Spleen (tissue), 7 donors: ENCODE measurements around the gene ATP10B.

Experiments
- CTCF ChIP-seq, 11 experiments: fragments of 200-600 bp in 7 of 11; fragments of 450-650 bp in 4 of 11; sonication (generic) in 4 of 11; IDR thresholded peaks in 8 of 11; conservative IDR thresholded peaks in 3 of 11; 1 replicate in 7 of 11; 2 replicates in 4 of 11; pipeline versions ENCODE4 v1.4.0 to v1.8.0; 2016 to 2021; ENCODE audit warnings: antibody characterized with exemption in 11 of 11, inconsistent platforms in 4 of 11, mild to moderate bottlenecking in 1 of 11
- POLR2A ChIP-seq, 3 donors: fragments of 450-650 bp; IDR thresholded peaks; one replicate each; pipeline ENCODE4 v1.5.1; 2017; ENCODE audit warnings: antibody characterized with exemption in 3 of 3, mild to moderate bottlenecking in 1 of 3
- POLR2AphosphoS5 ChIP-seq, 3 donors: sonication (generic); formaldehyde crosslinking; IDR thresholded peaks; one replicate each; pipeline ENCODE4 v1.5.1; 2017; ENCODE audit warnings: antibody characterized with exemption in 3 of 3
- donor health status: DM: no; HTN: no; CAD: no; lungs with moderate emphysema.
- donor health status: DM: no; HTN: no; CAD: no.
- donor health status: DM: no; HTN: no; CAD: no.

DNA sequence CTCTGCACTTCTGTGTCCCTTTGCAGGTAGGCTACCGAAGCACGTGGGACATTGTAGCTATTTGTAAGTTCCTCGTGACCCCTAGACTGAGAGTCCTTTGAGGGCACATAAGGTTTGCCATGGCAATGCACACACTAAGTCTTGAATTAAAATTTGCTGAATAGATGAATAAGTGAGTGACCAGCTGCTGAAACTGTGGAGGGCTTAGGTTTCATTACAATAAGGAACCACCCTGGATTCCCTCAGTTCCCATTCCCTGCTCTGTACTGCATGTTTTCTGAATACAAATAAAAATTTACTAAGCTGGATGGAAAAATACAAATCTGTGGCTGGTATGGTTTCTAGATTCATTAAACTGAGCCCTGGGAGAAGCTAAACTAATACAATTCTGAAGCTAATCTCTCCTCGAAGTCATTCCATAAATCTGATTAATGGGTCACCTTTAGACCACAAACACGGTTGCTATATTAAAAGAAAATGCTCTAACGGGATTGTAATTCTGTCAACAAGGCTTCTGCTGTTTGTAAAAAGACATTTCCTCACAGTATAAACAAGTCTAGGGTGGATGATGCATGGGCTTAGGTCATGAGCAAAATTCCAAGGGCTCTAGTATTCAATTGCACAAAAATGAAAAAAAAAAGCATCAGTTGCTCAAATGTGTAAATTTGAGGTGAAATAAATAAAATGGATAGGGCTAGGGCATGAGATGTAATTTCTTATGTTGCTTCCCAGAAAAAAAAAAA lies 172.3 kb downstream of the ATP10B start:
- no peak for TF ChIP-seq CTCF (IDR thresholded peaks at IDR 0.05 in 8 of 11, conservative IDR thresholded peaks at IDR 0.05 in 3 of 11)
- TF ChIP-seq POLR2A (IDR thresholded peaks at IDR 0.05), result no peak
- TF ChIP-seq POLR2AphosphoS5 (IDR thresholded peaks at IDR 0.05), result no peak
